Activated CD4-positive, alpha-beta T cell treated with anti-CD3 and anti-CD28 coated beads, Interleukin-2, amount 50 U/mL, for 48 hours (primary cell): ENCODE data around the gene GASK1A.

Experiments used
- DNase-seq, 2 experiments: peaks; one replicate each; pipeline ENCODE4 v3.0.0-alpha.2; 2020

The GASK1A gene

DNA sequence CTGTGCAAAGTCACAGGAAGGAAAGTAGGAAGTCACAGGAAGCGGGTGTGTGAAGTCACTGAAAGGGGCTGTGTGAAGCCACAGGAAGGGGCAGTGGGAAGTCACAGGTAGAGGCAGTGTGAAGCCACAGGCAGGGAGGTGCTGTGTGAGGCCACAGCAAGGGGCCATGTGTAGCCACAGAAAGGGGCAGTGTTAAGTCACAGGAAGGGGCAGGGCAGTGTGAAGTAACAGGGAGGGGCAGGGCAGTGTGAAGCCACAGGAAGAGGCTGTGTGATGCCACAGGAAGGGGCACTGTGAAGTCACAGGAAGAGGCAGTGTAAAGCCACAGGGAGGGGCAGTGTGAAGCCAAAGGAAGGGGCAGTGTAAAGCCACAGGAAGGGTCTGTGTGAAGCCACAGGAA, 36.5 kb downstream of the GASK1A start:
- no peak for DNase-seq

DNA sequence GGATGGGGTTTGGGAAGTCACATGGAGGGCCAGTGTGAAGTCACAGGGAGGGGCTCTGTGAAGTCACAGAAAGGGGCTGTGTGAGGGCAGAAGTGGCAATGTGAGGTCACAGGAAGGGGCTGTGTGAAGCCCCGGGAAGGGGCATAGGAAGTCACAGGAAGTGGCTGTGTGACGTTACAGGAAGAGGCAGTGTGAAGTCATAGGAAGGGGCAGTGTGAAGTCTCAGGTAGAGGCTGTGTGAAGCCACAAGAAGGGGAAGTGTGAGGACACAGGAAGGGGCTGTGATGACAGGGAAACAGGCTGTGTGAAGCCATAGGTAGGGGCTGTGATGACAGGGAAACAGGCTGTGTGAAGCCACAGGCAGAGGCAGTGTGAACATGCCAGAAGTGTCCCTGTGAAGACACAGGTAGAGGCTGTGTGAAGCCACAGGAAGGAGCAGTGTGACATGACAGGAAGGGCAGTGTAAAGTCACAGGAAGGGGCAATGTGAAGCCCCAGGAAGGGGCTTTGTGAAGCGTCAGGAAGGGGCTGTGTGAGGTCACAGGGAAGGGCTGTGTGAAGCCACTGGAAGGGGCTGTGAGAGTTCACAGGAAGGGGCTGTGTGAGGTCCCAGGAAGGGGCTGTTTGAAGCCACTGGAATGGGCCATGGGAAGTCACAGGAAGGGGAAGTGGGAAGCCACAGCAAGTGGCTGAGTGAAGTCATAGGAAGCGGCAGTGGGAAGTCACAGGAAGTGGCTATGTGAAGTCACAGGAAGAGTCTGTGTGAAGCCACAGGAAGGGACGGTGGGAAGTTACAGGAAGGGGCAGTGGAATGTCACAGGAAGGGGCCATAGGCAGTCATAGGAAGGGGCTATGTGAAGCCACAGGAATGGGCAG, 37.1 kb downstream of the GASK1A start:
- no peak for DNase-seq

DNA sequence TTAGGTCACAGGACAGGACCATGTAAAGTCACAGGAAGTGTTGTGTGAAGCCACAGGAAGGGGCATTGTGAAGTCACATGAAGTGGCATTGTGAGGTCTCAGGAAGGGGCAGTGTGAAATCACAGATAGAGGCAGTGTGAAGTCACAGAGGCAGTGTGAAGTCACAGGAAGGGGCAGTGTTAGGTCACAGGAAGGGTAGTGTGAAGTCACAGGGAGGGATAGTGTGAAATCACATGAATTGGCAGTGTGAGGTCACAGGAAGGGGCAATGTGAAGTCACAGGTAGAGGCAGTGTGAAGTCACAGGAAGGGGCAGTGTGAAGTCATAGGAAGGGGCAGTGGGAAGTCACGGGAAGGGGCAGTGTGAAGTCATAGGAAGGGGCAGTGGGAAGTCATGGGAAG, 37.9 kb downstream of the GASK1A start:
- no peak for DNase-seq

DNA sequence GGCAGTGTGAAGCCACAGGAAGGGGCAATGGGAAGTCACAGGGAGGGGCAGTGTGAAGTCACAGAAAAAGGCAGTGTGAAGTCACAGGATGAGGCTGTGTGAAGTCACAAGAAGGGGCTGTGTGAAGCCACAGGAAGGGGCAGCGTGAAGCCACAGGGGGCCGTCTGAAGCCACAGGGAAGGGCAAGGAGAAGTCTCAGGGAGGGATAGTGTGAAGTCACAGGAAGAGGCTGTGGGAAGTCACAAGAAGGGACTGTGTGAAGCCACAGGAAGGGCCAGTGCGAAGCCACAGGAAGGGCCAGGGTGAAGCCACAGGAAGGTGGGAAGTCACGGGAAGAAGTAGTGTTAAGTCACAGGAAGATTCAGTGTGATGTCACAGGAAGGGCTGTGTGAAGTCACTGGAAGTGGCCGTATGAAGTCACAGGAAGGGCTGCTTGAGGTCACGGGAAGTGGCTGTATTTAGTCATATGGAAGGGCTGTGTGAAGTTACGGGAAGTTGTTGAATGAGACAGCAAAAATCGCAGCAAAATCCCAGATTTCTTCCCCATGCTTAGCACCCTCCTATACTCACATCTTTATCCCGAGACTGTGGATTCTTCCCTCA, 38.6 kb downstream of the GASK1A start:
- DNase-seq: no peak

DNA sequence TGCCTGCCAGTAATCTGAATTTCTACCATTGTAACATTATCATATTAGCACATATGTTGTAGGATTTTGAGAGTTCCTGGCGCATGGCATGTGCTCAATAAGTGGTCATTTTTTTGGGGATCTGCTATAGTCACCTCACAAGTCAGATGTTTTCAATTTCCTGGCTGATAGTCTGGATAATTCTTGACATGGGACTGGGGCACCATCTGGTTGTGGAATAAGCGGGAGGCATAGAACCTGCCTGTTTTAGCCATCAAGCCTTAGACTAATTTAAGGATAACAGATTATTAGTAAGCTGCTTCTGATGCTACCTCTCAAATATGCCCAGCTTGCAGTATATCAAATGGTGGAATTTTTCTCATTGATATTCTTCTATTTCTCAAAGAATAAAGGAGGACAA, 39.1 kb downstream of the GASK1A start:
- no peak for DNase-seq

DNA sequence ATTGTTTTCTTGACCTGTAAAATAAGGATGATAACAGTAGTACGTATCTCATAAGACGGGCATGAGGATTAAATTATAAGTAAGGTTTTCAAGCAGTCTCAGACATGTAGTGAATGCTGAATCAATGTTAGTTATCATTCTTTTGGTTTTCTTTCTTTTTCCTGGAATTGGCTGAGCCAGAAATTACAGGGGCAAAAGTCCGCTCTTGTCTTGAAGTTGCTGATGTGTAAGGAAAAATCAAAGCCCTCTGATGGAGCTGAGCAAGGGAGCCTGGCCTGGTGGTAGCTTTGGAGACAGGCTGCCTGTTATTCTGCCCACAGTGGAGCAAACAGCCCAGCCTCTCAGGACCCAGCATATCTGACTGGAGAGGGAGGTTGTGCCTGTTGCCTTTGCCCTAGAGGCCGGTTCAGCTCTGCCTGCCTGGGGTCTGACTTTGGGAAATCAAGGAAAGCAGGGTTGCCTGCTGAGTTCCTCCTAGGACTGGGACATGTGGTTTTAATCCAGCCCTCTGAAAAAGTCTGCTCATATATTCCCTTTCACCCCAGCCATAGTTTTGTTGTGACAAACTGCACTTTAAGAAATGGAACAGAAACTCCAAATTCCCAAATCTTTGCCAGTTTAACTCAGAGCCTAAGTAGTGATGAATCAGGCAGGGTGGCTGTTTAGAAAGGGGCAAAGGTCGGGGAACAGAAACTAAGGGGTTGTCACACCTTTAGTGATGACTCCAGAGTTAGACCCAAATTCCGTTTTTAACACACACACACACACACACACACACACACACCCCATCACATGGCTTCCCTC, 40.1 kb downstream of the GASK1A start:
- DNase-seq: no peak

DNA sequence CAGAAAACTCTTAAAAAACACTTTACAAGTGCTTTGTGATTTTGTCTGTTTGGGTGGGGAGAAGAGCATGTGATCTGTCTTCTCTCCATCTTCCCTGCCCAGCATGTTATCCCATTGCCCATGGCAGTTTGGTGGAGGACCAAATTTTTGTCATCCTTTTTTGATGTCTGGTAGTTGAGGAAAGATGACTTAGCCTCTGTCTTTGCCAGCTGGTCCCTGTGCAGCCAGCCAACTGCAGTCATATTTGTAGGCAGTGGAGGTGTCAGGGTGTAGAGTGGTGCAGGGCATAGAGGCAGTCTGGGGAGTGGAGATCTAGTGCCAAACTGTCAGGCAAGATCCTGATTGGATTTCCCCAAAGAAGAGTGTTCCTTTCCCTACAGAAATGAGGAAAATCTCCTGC, 40.7 kb downstream of the GASK1A start:
- no peak for DNase-seq

DNA sequence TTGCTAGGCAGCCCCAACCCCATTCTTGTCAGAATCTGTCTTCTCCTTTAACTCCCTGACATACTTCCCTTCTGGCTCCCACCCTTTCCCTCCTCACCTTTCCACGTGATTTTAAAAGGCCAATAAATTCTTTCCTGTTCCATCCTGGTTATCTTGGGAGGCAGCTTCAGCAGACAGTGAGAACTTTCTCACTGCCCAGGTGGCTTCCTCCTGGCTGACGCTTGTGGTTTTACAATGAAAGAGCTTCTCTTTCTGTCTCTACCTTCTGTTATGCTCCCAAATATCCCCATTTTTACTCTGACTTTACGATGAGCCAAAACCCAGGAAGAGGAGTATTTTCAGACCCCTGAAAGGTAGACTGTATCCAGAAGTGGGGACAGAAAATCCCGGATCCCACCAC, 42.1 kb downstream of the GASK1A start:
- no peak for DNase-seq

DNA sequence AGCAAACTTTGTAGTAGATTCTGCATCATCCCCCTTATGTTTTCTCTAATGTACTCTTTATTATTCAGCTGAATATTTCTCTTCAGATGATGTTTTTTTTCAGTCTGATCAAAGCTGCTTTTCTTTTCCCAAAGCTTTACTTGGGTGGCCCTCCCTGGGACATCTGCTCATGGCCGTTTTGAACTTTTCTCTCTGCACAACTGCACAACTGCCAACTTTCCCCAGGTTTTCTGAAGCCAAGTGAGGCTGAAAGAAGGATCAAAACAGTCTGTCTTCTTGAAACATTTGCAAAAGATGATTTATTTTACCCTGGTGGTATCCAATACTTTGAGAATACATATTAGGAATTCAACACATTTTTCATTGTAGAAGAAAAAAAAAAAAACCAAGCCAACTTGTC, 43.0 kb downstream of the GASK1A start:
- no peak for DNase-seq

DNA sequence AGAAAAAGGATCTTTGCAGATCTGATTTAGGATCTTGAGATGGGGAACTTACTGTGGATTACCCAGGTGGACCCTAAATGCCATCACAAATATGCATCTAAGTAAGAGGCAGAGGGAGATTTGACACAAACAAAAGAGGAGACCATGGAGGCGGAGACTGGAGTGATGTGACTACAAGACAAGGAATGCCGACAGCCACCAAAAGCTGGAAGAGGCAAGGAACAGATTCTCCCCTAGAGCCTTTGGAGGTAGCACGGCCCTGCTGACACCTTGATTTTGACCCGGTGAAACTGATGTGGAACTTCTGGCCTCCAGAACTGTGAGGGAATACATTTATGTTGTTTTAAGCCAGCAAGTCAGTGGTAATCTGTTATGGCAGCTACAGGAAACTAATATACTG, 44.0 kb downstream of the GASK1A start:
- DNase-seq: no peak

DNA sequence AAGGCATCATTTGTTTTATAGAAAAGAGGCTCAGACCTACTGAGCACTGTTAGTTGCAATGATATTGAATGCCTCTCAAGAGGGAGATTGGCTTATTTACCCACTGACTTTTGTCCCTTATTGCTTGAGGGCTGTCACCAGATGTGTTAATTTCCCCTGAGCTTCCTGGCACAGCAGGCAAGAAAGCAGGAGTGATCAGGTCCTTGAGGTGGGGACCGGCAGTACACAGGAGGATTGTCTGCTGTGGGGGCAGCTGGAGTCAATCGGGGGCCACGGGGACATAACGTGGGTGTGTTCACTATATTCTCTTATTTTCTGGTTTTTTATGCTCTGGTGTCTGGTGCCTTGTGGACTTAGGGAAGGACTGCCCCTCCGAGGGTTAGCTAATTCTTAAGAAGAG, 44.6 kb downstream of the GASK1A start:
- no peak for DNase-seq

DNA sequence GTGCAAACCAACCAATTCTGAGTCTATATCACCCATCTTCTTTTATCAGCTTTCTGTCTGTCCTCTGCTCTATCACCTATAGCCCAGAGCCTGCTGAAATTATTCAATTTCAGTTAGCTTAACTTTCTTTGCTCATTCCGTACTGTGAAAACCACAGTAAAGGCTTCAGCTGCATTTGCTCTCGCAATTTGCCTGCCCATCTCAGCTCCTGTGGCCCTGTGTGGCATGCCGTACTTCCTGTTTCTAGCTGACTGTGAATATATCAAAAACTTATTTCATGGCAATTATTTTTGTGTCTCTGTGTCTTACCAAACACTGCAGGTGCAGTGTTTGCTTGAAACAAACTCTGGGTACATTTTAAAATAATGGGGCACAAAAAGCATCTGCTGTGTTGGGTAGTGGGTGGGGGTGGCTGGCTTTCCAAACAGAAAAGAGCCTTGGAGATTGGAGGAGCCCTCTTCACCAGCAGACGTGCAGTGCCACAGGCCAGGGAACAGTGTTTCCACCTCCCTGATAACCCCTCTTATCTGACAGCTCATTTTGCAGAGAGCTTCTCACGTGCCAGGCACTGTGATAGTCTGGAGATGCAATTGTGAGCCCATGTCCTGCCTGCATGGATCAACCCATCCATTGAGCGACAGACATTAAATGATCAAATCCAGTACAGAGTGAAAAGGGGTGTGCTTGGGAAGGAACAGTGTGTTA, 45.2 kb downstream of the GASK1A start:
- peak; percentile 31 to 46 for DNase-seq

DNA sequence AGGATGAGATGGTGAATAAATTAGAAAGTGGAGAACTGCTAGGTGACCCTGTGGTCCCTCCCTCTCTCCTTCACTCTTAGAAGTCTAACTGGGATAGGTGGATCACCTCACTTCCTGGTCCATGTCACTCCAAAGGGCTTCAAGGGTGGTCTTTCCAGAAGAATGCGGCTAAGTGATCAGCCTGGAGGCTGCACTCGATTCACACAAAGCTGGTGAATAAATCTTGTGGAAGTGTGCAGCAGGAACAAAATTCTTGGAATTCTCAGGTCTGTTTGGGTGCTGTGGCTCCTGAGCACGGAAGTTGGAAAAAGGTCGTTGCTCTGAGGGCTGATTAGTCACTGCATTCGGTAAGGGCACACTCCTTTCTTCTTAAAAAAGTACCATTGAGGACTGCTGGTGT, 46.3 kb downstream of the GASK1A start:
- no peak for DNase-seq

DNA sequence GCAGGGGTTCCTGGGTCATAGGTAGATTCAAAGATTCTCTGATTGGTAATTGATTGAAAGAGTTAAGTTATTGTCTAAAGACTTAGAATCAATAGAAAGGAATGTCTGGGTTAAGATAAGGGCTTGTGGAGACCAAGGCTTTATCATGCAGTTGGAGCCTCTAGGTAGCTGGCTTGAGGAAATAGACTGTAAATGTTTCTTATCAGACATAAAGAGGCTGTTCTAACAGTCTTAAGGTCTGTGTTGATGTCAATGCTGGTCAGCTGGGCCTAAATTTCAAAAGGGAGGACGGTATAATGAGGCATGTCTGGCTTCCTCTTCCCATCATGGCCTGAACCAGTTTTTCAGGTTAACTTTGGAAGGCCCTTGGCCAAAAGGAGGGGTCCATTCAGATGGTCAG, 48.9 kb downstream of the GASK1A start:
- DNase-seq: no peak

DNA sequence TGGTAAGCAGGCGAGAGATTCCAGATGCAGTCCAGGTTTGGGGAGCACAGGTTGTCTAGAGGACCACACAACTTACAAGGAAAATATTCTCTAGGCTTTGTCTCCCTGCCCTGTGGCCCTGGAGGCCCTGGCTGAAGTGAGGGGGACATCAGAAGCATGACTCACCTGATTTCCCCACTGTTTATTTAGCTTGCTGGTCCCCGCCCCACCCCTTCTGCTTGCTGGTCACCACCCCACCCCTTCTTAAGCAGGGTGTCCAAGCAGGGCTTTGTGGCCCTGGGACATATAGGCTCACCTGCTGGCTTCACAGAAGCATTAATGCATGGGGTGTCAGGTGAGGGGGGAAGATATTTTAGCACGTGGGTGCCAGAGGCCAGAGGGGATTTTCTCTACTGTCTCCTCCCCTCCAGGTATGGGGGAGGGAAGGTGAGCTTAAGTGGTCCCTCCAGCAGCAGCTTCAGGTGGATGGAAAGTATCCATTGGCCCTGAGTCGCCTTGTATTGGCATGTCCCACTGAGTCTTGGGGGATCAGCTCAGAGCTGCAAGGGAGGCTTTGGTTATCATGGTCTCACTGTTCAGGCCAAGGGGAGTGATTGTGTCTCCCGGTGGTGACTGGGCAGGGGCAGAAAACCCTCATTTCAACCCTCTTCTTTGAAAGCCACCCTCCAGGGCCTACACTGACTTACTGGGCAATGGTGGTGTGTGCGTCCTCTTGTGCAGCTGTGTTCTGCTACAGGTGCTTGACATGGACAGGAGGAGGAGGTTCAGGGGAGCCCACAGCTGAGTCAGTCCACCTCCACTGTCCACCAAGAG, 49.8 kb downstream of the GASK1A start:
- no peak for DNase-seq

DNA sequence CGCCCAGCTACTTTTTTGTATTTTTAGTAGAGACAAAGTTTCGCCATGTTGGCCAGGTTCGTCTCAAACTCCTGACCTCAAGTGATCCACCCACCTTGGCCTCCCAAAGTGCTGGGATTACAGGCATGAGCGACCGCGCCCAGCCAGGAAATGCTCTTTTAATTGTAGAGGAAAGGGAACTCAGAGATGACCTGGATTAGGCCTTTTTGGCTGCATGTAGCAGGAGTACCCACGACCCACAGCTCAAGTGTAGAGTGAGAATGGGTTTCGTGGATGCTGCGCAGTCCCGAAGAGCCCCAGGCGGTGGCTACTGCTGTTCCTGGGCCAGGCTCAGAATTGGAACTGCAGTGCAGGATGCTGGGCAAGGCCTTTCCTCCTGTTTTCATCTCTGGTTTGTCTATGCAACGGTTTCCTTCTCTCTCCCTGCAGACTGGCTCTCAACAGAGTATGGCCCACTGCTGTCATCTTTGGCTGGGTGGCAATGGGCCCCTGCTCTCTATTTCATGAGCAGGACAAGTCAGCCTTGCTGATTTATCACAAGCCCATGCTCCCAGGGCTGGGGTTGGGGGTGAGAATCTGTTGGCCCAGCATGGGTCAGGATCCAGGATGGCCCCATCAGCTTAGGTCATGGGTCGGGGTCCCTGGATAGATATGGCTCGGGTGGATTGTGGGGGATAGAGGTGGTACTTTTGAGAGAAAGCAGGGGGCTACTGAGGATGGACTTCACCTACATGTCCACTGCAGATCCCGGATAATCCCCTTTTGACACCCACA, 51.2 kb downstream of the GASK1A start:
- DNase-seq: no peak

DNA sequence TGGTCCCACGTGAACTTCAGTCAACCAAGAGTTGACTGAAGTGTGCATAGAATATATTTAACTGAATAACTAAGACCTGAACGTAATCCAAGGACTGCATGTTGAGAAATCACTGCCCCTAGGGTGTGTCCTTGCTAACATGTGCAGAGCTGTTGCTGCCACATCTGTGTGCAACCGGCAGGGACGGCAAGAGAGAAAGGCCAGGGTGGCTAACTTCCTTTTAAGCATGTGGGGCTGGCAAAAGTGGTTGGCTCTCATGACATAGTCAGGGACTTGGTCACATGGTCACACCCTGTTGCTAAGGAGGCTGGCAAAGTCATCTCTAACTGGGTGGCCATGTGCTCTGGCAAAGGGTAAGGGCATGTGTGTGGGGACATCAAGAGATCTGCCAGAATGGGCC, 52.4 kb downstream of the GASK1A start:
- DNase-seq: no peak

DNA sequence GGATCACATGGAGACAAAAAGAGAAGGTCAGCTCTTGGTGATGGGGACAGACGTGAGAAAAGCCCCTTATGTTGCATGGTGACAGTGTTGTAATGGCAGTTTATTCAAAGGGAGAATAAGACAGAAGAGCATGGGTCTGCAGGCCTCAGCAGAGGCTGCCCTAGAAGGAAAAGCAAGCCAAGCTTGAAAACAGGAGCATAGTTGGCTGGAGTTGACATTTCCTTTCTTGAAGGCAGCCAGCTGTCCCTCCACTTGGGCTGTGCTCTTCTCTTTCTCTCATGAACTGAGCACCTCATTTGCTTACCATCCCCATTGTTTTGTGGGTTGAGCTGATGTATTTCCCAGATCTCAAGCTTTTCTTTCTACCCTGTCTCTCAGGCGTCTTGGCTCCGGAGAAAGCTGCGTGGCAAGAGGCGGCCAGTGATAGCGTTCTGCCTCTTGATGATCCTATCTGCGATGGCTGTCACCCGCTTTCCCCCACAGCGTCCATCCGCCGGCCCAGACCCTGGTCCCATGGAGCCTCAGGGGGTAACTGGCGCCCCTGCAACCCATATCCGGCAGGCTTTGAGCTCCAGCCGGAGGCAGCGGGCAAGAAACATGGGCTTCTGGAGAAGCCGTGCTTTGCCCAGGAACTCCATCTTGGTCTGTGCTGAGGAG, 52.9 kb downstream of the GASK1A start:
- DNase-seq: no peak

DNA sequence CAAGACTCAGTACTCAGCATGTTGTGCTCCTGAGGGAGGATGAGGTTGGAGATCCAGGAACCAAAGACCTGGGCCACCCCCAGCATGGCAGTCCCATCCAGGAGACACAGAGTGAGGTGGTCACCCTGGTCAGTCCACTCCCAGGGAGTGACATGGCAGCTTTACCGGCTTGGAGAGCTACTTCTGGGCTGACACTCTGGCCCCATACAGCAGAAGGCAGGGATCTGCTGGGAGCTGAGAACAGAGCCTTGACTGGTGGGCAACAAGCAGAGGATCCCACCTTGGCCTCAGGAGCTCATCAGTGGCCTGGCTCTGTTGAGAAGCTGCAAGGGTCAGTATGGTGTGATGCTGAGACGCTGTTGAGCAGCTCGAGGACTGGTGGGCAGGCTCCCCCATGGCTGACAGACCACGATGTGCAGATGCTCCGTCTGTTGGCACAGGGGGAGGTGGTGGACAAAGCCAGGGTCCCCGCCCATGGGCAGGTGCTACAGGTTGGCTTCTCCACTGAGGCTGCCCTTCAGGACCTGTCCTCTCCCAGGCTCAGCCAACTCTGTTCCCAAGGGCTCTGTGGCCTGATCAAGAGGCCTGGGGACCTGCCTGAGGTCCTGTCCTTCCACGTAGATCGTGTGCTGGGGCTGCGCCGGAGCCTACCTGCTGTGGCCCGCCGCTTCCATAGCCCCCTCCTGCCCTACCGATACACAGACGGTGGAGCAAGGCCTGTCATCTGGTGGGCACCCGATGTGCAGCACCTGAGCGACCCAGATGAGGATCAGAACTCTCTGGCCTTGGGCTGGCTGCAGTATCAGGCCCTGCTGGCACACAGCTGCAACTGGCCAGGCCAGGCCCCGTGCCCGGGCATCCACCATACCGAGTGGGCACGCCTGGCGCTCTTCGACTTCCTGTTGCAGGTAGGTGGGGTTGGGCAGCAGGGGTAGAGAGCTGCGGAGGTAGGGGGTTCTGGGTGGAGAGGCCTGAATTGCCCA, 53.8 kb downstream of the GASK1A start:
- DNase-seq: no peak

DNA sequence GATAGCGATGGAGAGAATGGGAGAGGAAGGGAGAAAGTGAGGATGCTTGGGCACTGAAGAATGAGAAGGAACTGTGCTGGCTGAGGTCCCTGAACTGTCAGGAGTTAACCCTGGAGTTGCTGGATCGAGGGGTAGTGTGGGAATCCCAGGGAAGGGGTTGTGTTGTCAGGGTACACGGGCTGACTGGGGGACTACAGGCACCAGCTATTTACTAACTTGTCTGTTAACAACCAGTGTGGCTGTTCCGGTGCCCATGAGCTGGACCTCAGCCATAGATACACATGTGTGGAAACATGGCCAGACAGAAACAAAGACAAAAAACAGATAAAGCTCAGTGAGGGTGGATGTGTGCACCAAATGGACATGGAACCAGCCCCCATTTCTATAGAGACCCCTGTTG, 55.1 kb downstream of the GASK1A start:
- no peak for DNase-seq
